ENCODE measurements around the gene TAS1R3. TPM values are rescaled to one million over a fixed set of nuclear protein-coding genes. Genes with fewer than 3 reads are reported as not detected.

The TAS1R3 gene
- 0.03 and 0.16 TPM in 2 replicates for total RNA-seq (2014; rRNA removed; shearing (Covaris generic))

GRCh38 chr1:1331068-1331965, at the start of gene TAS1R3:
TSS of gene TAS1R3 (plus strand) at chr1:1331280. CDS start at chr1:1331346, 66 bp downstream.
- DNase-seq (ENCODE audit: low read depth in 1 of 2, low spot score in 2 of 2) = no peak
- H3K27me3 ChIP-seq (replicated peaks) = no peaks in the 10 kb centered on the region
- H3K27ac ChIP-seq = no peak within 1 kb of the TSS
- peaks cover 12% of the 10 kb centered on the region for H3K4me1 ChIP-seq (replicated peaks)
- peaks cover 3% of the 10 kb centered on the region for H3K9me3 ChIP-seq (replicated peaks)
- peaks cover 46% of the 10 kb centered on the region for H3K36me3 ChIP-seq
- no peak within 1 kb of the TSS for H3K4me3 ChIP-seq

DNA sequence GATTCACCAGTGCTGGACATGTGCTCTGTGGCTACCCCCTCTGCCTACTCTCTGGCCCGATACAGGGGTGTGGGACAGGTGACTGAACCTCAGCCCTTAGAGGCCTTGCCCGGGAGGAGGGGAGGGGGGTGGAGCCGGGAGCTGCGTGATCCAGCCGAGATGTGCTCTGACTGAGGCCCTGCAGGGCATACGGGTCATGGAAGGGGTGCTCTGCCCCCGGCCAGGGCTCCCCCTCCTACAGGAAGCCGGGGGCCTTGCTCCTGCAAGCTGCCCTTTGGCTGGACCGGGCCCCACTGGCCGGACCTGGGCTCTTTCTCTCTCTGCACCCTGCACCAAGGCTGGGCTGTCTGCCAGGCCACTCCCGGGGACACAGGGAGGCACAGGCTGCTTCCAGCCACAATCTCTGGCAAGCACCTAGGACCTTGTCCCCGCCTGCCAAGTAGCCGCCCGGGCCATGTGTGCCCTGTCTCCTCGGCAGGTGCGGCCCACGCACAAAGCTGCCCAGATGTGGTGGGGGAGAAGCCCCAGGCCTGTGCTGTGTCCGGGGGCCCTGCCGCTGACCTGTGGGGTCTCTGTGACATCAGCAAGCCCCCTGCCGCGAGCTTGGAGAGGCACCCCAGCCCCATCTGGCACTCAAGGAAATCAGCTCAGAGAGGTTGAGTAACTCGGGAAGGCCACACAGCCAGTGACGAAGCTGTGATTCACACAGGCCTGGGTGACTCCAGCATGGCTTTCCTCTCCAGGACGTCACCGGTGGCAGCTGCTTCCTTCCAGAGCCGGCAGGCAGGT, 49.4 kb upstream of the TAS1R3 start:
- Histone ChIP-seq H3K27me3 (replicated peaks) (no peaks in the 10 kb centered on the region), H3K4me1 (replicated peaks) (peaks cover 25% of the 10 kb centered on the region), H3K9me3 (replicated peaks) (peaks cover 29% of the 10 kb centered on the region), H3K36me3 (0 out of 2 replicates have a peak, but pooled peaks cover 2% of the 10 kb centered on the region), H3K4me3 (no peak overlapping the region), H3K27ac (peak overlapping the region; percentile 96)
- DNase-seq (ENCODE audit: low read depth in 1 of 2, low spot score in 2 of 2) = peak in 1 of 2 experiments; percentile 80

- no peak overlapping the region for H3K4me3 ChIP-seq
- peaks cover 36% of the 10 kb centered on the region for H3K9me3 ChIP-seq (replicated peaks)
- DNase-seq (ENCODE audit: low read depth in 1 of 2, low spot score in 2 of 2) = peak; percentile 71 to 88
- H3K4me1 ChIP-seq (replicated peaks) = peaks cover 25% of the 10 kb centered on the region
- no peaks in the 10 kb centered on the region for H3K27me3 ChIP-seq (replicated peaks)
- H3K36me3 ChIP-seq = 0 out of 2 replicates have a peak, but pooled peaks cover 2% of the 10 kb centered on the region
- peak overlapping the region; percentile 96 for H3K27ac ChIP-seq
These were observed 48.1 kb upstream of the TAS1R3 start for GRCh38 chr1:1282998-1283397.

DNA sequence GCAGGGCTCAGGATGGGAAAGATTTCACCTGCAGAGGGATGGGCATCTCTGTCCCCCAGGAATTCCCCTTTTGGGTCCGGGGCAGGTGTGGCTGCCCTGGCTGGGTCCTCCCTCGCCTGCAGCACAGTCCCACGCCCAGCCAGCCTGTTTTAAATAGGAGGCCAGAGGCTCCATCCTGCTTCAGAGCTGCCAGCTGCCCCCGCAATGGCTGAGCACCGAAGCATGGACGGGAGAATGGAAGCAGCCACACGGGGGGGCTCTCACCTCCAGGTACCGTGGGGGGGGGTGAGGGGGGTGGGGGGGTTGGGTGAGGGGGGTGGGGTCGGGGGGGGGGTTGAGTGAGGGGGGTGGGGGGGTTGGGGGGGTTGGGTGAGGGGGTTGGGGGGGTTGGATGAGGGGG, 47.3 kb upstream of the TAS1R3 start:
- no peak for DNase-seq (ENCODE audit: low read depth in 1 of 2, low spot score in 2 of 2)
- no peak overlapping the region for H3K4me3 ChIP-seq
- peaks cover 25% of the 10 kb centered on the region for H3K4me1 ChIP-seq (replicated peaks)
- H3K36me3 ChIP-seq = 0 out of 2 replicates have a peak, but pooled peaks cover 2% of the 10 kb centered on the region
- no peak overlapping the region for H3K27ac ChIP-seq
- H3K27me3 ChIP-seq (replicated peaks) = no peaks in the 10 kb centered on the region
- H3K9me3 ChIP-seq (replicated peaks) = peaks cover 36% of the 10 kb centered on the region

- Histone ChIP-seq H3K9me3 (replicated peaks) (peaks cover 36% of the 10 kb centered on the region), H3K36me3 (0 out of 2 replicates have a peak, but pooled peaks cover 2% of the 10 kb centered on the region), H3K27ac (no peak overlapping the region), H3K4me3 (no peak overlapping the region), H3K27me3 (replicated peaks) (no peaks in the 10 kb centered on the region), H3K4me1 (replicated peaks) (peaks cover 25% of the 10 kb centered on the region)
- no peak for DNase-seq (ENCODE audit: low read depth in 1 of 2, low spot score in 2 of 2)
These were observed 46.6 kb upstream of the TAS1R3 start for GRCh38 chr1:1284221-1285101.

DNA sequence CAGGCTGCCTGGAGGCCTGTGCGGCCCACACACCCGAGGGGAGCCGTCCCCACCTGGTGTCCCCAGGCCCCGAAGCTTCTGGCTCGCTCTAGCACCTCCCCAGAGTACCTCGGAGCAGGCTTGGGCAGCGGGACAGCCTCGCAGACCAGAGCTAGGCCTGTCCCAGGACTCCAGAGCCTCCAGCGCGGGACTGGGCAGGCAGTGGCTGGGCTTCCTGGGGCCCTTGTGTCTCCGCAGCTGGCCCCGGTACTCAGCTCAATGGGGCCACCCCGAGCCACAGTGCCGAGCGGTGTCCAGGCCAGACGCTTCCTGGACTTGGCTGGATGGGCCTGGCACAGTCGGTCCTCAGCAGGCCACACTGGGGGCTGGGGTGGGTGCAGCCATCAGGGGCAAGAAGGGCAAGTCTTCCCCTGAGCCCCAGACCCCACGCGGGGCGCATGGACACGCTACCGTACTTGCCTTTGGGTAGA, 45.9 kb upstream of the TAS1R3 start:
- H3K4me1 ChIP-seq (replicated peaks) = peaks cover 25% of the 10 kb centered on the region
- no peak overlapping the region for H3K27ac ChIP-seq
- H3K27me3 ChIP-seq (replicated peaks) = no peaks in the 10 kb centered on the region
- H3K36me3 ChIP-seq = 0 out of 2 replicates have a peak, but pooled peaks cover 2% of the 10 kb centered on the region
- no peak for DNase-seq (ENCODE audit: low read depth in 1 of 2, low spot score in 2 of 2)
- H3K4me3 ChIP-seq = no peak overlapping the region
- peaks cover 36% of the 10 kb centered on the region for H3K9me3 ChIP-seq (replicated peaks)

DNA sequence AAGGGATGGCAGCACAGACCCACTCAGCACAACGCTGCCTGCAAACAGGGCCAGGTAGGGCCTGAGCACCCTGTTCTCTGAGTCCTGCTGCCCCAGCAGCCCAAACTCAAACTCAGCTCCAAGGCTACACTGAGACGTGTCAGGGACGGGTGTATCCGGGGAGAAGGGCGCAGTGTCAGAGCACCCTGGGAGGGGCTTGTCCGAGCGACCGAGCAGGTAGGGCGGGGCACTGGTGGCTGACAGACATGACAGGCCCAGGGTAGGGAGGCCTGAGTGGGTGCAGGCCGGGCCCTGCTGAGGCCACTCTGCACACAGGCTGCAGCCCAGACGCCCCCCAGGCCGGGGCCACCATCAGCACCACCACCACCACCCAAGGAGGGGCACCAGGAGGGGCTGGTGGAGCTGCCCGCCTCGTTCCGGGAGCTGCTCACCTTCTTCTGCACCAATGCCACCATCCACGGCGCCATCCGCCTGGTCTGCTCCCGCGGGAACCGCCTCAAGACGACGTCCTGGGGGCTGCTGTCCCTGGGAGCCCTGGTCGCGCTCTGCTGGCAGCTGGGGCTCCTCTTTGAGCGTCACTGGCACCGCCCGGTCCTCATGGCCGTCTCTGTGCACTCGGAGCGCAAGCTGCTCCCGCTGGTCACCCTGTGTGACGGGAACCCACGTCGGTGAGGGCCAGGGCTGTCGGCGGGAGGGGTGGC, 45.3 kb upstream of the TAS1R3 start:
- Histone ChIP-seq H3K27me3 (replicated peaks) (no peaks in the 10 kb centered on the region), H3K27ac (no peak overlapping the region), H3K4me1 (replicated peaks) (peaks cover 25% of the 10 kb centered on the region), H3K36me3 (peaks cover 2% of the 10 kb centered on the region; the same call in 1 of the 2 replicates), H3K9me3 (replicated peaks) (peaks cover 36% of the 10 kb centered on the region), H3K4me3 (no peak overlapping the region)
- no peak for DNase-seq (ENCODE audit: low read depth in 1 of 2, low spot score in 2 of 2)

DNA sequence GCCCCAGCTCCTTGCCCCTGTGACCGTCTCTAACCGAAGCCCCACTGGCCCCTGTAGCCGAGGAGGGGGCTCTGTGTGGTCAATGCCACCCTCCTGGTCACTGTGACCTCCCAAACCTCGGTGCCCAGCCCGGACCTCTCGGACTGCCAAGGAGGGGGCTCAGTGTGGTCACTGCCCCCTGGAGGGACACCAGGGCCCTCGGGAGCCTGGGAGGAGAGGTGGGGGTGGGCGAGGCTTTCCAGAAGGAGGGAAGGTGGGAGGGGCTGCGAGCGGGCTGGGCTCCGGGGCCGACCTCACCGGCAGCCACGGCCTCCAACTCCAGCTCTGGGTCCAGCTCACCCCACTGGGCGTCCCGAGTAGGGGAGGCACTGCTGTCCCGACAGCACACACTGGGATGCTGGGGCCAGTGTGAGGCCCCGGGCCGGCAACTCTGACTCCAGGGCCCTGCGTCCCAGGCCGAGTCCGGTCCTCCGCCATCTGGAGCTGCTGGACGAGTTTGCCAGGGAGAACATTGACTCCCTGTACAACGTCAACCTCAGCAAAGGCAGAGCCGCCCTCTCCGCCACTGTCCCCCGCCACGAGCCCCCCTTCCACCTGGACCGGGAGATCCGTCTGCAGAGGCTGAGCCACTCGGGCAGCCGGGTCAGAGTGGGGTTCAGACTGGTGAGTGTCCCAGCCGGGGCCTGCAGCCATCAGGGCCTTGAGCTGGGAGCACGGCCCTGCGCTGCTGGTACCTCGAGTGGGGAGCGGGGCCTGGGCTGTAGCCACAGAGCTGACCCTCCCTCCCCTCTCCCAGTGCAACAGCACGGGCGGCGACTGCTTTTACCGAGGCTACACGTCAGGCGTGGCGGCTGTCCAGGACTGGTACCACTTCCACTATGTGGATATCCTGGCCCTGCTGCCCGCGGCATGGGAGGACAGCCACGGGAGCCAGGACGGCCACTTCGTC, 44.5 kb upstream of the TAS1R3 start:
- Histone ChIP-seq H3K27ac (no peak overlapping the region), H3K9me3 (replicated peaks) (peaks cover 33% of the 10 kb centered on the region), H3K27me3 (replicated peaks) (no peaks in the 10 kb centered on the region), H3K4me3 (no peak overlapping the region), H3K4me1 (replicated peaks) (peaks cover 24% of the 10 kb centered on the region), H3K36me3 (no peaks in the 10 kb centered on the region; the same call in 1 of the 2 replicates)
- DNase-seq (ENCODE audit: low read depth in 1 of 2, low spot score in 2 of 2) = no peak

- Histone ChIP-seq H3K9me3 (replicated peaks) (peaks cover 24% of the 10 kb centered on the region), H3K36me3 (peaks cover 1% of the 10 kb centered on the region), H3K27me3 (replicated peaks) (no peaks in the 10 kb centered on the region), H3K27ac (no peak overlapping the region), H3K4me3 (no peak overlapping the region), H3K4me1 (replicated peaks) (peaks cover 15% of the 10 kb centered on the region)
- DNase-seq (ENCODE audit: low read depth in 1 of 2, low spot score in 2 of 2) = no peak
These were observed 43.6 kb upstream of the TAS1R3 start for GRCh38 chr1:1287288-1288110.

DNA sequence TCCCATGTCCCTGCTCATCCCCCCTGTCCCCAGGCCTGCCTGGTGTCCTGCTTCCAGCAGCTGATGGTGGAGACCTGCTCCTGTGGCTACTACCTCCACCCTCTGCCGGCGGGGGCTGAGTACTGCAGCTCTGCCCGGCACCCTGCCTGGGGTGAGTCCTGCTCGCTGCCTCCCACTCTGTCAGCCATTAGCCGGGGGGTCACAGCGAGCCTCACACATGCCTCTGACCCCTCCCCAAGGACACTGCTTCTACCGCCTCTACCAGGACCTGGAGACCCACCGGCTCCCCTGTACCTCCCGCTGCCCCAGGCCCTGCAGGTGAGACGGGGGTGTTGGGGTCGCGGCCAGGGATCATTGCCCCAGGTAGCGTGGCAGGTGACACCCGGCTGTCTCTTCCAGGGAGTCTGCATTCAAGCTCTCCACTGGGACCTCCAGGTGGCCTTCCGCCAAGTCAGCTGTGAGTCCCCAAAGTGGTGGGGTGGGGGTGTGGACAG, 40.8 kb upstream of the TAS1R3 start:
- Histone ChIP-seq H3K27me3 (replicated peaks) (no peaks in the 10 kb centered on the region), H3K4me3 (no peak overlapping the region), H3K4me1 (replicated peaks) (peaks cover 9% of the 10 kb centered on the region), H3K36me3 (peaks cover 25% of the 10 kb centered on the region), H3K9me3 (replicated peaks) (peaks cover 9% of the 10 kb centered on the region), H3K27ac (no peak overlapping the region)
- DNase-seq (ENCODE audit: low read depth in 1 of 2, low spot score in 2 of 2) = peak; percentile 33 to 82

DNA sequence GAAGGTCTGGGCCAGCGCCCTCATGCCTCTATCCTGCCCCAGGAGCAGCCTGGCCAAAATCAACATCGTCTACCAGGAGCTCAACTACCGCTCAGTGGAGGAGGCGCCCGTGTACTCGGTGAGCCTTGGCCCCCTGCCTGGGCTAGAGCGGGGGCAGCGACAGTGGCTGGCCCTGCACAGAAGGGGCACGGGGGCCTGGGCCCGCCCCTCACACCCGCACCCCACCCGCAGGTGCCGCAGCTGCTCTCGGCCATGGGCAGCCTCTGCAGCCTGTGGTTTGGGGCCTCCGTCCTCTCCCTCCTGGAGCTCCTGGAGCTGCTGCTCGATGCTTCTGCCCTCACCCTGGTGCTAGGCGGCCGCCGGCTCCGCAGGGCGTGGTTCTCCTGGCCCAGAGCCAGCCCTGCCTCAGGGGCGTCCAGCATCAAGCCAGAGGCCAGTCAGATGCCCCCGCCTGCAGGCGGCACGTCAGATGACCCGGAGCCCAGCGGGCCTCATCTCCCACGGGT, 40.0 kb upstream of the TAS1R3 start:
- Histone ChIP-seq H3K27ac (no peak overlapping the region), H3K4me3 (no peak overlapping the region), H3K4me1 (replicated peaks) (peaks cover 13% of the 10 kb centered on the region), H3K9me3 (replicated peaks) (peaks cover 6% of the 10 kb centered on the region; the same call in 1 of the 2 replicates), H3K27me3 (replicated peaks) (no peaks in the 10 kb centered on the region), H3K36me3 (peaks cover 33% of the 10 kb centered on the region)
- no peak for DNase-seq (ENCODE audit: low read depth in 1 of 2, low spot score in 2 of 2)
